GM12891 (cell line): Measurements from ENCODE around the gene SPATS2.

Experiments used
- POLR2A ChIP-seq: IDR thresholded peaks from 2 replicates; pipeline ENCODE4 v1.6.1; 2011; ENCODE audit warnings: low read depth, low read length, control low read depth
- POLR2AphosphoS5 ChIP-seq: IDR thresholded peaks from 2 replicates; pipeline ENCODE4 v1.6.1; 2011; ENCODE audit warnings: low read depth, low read length, control low read depth
- SPI1 ChIP-seq: IDR thresholded peaks from 2 replicates; pipeline ENCODE4 v1.6.1; 2011; ENCODE audit warnings: low read depth, low read length, control low read depth
- TAF1 ChIP-seq: IDR thresholded peaks from 2 replicates; pipeline ENCODE4 v1.6.1; 2011; ENCODE audit warnings: low read depth, low read length, control low read depth

DNA sequence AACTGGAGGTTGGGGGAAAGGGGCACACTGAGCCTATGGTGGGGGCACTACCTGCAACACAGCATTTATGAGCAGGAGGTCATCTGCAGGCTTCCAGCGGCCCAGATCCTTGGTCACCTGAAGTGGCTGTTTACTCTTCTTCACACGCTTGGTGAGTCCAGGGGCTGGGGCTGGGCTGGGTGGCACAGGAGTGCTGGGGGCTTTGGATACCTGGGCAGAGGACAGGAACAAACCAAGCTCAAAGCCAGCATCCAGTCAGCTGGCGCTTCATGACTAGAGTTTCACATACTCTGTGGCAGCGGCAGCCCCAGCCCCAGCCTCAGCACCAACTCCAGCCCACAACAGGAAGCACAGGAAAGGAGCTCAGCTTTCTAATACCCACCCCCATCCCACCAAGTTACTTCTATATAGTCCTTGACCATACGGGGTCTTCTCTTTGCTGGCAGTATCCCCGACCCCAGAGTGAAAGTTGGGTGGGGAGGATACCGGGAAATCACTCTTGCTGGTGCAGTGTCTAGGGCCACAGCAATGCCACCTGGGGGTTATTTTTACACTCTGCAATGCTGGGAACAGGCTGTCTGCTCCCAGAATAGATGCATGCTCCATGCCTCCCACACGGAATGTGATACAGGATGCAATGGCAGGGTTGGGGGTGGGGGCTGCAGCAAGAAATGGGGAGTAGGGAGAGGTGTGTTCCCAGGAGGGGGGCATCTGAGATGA, 197.6 kb downstream of the SPATS2 start:
- no peak for TF ChIP-seq POLR2A
- TF ChIP-seq POLR2AphosphoS5: no peak; the same call in 1 of the 2 replicates
- no peak for TF ChIP-seq TAF1
- TF ChIP-seq SPI1: no peak
